Right cardiac atrium (tissue), 5 donors: ENCODE results near the gene ZNF575. TPM values are rescaled to one million over a fixed set of nuclear protein-coding genes. Genes with fewer than 3 reads are reported as not detected.

ENCODE experiments used
- ATAC-seq, 2 donors: fragments of 200-7000 bp; cut with Tn5 transposase; one replicate each; pipeline versions ENCODE4 v1.8.0 to v1.9.1; 2020; ENCODE audit warnings: moderate library complexity in 2 of 2, mild to moderate bottlenecking in 1 of 2
- DNase-seq, 3 donors: peaks; one replicate each; pipeline ENCODE4 v3.0.0-alpha.2; 2020
- H3K27ac ChIP-seq: one replicate; pipeline ENCODE4 v1.5.1; 2013; ENCODE audit warnings: mild to moderate bottlenecking, low read length, control low read depth, moderate library complexity
- H3K27me3 ChIP-seq: one replicate; pipeline ENCODE4 v1.6.1; 2013; ENCODE audit not compliant: control insufficient read depth, insufficient read depth
- H3K4me1 ChIP-seq: one replicate; pipeline ENCODE4 v1.6.1; 2013; ENCODE audit warnings: low read length; ENCODE audit not compliant: control insufficient read depth, insufficient read depth
- H3K4me3 ChIP-seq: one replicate; pipeline ENCODE4 v1.5.1; 2013; ENCODE audit warnings: low read length, control low read depth
- H3K9me3 ChIP-seq: one replicate; pipeline ENCODE4 v1.6.1; 2013; ENCODE audit warnings: low read length; ENCODE audit not compliant: control insufficient read depth
- WGBS: extraction: QIAGEN DNeasy Blood & Tissue Kit; methylation state at CpG from one replicate; pipeline ENCODE4 v1.1.7; 2013; 5-methylcytosine and 5-hydroxymethylcytosine counted together
- intact Hi-C, 4 donors: fragments of 100-400 bp; cut with DNase I; formaldehyde crosslinking; loops; one replicate each; pipeline versions ENCODE4 v1.11.0 to v1.14.0; 2022 to 2023
- polyA plus RNA-seq: library from polyadenylated mRNA; stranded (reverse); fragments of 200-250 nt; gene quantifications from one replicate; pipeline ENCODE4 v1.2.3, GENCODE V29; 2013
- total RNA-seq, 4 donors: library from RNA; stranded (reverse); fragmentation: NEBNext Ultra II Directional; extraction: Animal tissue kit (Norgen Biotek cat#: 25700); gene quantifications; one replicate each; pipeline ENCODE4 v1.2.1, GENCODE V29; 2021
- donor health status: healthy with polysubstance abuse.
- donor health status: DM: no; HTN: yes; CAD: no.
- donor health status: DM: no; HTN: no; CAD: no.
- donor health status: DM: no; HTN: yes; CAD: no; lungs with severe emphysema.
- donor health status: DM: yes; HTN: yes; CAD: no.

Gene ZNF575
- total and polyA plus RNA-seq, 5 donors: 0.97 to 3.2 (median 2.4) TPM

DNA sequence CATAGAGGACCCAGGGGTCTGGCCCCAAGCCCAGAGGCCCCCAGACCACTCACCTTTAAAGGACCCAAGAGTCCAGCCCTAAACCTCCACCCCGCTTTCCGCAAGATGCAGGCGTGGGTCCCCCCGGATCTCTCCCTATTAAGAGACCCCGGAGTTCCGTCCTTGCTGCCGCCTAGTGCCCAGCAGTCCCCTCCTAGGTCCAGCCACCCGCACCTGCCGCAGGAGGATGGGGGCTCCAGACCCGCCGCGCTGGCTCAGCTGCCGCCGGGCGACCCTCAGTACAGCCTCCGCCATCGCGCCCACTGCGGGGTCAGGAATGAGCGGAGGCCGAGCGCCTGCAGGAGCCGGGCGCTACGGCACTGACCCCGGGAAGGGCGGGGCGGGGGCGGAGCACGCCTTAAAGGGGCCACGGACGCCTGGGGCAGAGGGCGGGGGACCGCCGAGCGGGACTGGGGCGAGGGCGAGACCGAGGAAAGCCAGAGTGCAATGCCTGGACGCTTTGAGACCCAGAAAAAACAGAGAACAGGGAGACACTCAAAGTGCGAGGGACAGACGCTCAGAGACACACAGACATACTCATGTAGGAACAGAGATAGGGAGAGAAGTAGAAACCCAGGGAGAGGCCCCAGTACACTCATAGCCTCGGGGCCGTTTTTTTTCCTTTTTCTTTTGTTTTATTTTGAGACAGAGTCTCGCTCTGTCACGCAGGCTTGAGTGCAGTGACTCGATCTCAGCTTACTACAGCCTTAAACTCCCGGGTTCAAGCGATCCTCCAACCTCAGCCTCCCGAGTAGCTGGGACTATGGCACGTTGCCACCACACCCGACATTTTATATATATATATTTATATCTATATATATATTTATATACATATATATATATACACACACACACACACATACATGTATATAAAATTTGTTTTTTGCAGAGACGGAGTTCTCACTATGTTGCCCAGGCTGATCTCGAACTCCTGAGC is 5.8 kb upstream of the ZNF575 start, which contains the start of gene ETHE1:
Gene ETHE1 (minus strand): TSS at position 318 of the 976 bp plus-strand sequence. CDS start 24 bp downstream, at position 294.
- peak; percentile 83 to 95 (median 95) for DNase-seq
- Histone ChIP-seq H3K27ac (peak within 1 kb of the TSS; percentile 91), H3K4me3 (peak within 1 kb of the TSS; percentile 99), H3K9me3 (no peaks in the 10 kb centered on the region), H3K27me3 (no peaks in the 10 kb centered on the region), H3K4me1 (no peaks in the 10 kb centered on the region)
- ATAC-seq: peak; percentile 95 to 96
- intact Hi-C loops: no loop called here
- WGBS: 4% methylated on average over 54 of the region's 54 CpGs

DNA sequence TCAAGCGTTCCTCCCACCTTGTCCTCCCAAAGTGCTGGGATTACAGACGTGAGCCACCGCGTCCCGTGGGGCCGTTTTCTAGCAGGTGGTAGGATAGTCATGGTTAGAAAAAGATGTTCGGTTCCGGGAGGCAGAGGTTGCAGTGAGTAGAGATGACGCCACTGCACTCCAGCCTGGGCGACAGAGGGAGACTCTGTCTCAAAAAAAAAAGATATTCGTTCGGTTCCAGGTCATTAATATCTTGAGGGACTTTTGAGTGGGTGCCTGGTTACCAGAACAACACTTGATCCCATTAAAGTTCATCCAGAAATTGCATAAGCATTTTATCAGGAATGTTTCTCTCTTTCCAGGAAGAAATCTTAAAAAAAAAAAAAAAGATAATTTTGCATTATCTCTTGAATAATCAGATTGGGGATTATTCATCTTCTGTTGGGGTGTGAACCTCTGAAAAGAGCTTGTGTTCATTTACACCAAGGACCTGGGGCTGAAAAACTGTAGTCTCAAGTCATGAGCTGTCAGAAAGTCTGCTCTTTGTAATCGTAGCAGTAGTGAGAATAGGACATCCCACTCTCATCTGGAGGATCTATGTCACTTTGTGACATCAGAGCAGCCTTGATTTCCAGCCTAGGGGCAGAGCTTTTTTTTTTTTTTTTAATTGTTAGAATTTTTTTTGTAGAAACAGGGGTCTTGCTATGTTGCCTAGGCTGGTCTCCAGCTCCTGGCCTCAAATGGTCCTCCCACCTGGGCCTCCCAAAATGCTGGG is 4.9 kb upstream of the ZNF575 start:
- DNase-seq: peak; percentile 40 to 69 (median 59)
- peak overlapping the region; percentile 99 for H3K4me3 ChIP-seq
- no peak for ATAC-seq
- WGBS: 24% methylated on average over 13 of the region's 13 CpGs
- no peaks in the 10 kb centered on the region for H3K27me3 ChIP-seq
- no peaks in the 10 kb centered on the region for H3K4me1 ChIP-seq
- H3K27ac ChIP-seq: peak overlapping the region; percentile 48
- intact Hi-C loops: no loop called here
- no peaks in the 10 kb centered on the region for H3K9me3 ChIP-seq

DNA sequence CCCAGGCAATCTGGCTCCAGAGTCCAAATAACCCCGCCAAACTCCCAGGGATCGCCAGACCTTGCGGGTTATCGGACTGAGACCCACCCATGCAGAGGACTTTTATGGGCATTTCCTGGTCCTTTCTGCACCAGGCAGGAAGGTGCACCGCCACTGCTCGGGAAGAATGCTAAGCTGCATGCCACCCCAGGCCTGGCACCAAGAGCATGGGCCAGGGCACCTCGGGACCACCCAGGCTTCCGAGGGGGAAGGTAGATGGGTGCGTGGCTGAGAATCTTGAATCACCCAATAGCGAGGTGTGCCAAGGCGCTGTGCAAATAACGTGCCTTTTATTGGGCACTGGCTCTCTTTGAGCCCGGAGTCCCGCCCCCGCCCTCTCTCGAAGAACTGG is 422 bp upstream of the ZNF575 start:
- no peaks in the 10 kb centered on the region for H3K9me3 ChIP-seq
- no peaks in the 10 kb centered on the region for H3K27me3 ChIP-seq
- ATAC-seq: peak; percentile 0 to 2
- no peaks in the 10 kb centered on the region for H3K4me1 ChIP-seq
- intact Hi-C loops: no loop called here
- peak overlapping the region; percentile 22 for H3K4me3 ChIP-seq
- peak; percentile 57 to 86 (median 84) for DNase-seq
- peak overlapping the region; percentile 75 for H3K27ac ChIP-seq
- 1% methylated on average over 16 of the region's 16 CpGs for WGBS

DNA sequence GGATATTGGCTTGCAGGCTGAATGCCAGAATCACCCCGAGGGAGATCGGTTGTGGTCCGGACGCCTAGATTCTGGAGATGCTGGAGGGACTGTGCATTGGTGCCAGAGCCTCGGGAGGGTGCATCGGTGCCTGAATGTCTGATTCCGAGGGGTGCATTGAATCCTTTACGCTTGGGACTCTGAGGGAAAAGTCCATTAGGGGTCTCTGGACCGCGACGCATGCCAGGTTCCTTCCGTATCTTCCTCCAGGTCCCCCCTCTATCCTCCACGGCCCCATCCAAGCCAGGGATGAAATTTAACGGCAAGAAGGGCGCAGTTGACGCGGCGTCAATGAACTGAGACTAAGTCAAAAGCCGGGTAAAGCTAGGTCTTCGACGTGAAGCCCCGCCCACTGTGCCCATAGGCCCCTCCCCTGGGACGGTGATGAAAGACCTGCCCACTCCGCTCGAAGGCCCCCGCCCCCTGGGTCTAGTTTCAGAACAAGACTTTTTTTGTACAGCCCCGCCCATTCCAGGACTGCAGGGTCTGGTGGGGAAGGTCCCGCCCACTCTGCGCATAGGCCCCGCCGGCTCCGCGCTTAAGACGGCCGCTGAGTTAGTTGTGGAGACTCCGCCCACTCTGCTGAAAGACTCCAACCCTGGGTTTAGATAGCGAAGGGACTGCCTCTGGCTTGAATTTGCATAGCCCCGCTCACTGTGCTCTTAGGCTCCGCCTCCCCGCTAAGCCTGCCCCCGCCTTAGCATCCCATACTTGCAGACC is 737 bp downstream of the ZNF575 start:
- under 1% methylated on average over 41 of the region's 41 CpGs for WGBS
- Histone ChIP-seq H3K27ac (peak overlapping the region; percentile 75), H3K9me3 (no peaks in the 10 kb centered on the region), H3K27me3 (no peaks in the 10 kb centered on the region), H3K4me1 (no peaks in the 10 kb centered on the region), H3K4me3 (peak overlapping the region; percentile 22)
- peak; percentile 99 for DNase-seq
- intact Hi-C loops: no loop called here
- peak; percentile 93 to 94 for ATAC-seq

DNA sequence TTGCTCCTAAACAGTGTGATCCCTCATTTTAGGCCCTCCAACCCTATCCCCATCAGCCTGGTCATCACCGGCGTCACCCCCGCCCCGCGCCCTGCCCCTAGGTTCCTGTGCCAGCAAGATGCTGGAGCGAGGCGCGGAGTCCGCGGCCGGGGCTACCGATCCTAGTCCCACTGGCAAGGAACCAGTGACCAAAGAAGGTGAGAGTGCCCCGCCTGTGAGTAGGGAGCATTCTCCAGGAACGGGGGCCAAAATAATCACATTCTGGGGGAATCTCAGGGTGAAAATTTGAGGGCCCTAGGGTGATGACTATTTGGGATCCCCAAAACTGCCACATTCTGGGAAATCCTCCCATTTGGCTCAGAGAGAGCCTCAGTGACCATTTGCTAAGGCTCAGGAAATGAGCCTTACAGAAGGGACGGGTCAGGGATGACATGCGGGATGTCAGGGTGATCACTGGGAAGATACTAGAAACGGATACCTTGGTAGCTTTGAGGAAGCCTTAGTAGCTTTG is 1.4 kb downstream of the ZNF575 start:
- no peak for DNase-seq

DNA sequence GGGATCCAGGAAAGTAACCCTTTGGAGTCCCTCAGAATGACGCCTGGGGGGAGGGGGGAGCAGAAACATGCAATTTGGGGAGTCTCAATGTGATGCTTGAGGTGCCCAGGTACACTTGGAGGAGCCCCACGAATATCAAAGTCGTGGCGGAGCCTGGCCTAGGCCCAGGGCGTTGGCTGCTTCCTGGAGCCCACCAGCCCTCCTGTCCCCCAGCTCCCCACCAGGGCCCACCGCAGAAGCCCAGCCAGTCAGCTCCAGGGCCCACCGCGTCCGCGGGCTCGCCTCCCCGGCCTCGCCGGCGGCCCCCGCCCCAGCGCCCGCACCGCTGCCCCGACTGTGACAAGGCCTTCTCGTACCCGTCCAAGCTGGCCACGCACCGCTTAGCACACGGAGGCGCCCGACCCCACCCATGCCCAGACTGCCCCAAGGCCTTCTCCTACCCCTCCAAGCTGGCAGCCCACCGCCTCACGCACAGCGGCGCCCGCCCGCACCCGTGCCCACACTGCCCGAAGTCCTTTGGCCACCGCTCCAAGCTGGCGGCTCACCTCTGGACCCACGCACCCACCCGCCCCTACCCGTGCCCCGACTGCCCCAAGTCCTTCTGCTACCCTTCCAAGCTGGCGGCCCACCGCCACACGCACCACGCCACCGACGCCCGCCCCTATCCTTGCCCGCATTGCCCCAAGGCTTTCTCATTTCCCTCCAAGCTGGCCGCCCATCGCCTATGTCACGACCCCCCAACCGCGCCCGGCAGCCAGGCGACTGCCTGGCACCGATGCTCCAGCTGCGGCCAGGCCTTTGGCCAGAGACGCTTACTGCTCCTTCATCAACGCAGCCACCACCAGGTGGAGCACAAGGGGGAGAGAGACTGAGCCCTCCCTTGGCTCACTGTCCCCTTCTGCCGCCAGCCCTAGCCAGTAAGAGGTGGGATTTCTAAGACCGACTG is 2.1 kb downstream of the ZNF575 start:
- ATAC-seq (peak; percentile 1 to 13), DNase-seq (peak; percentile 80 to 90 (median 88))
- Histone ChIP-seq H3K9me3 (no peaks in the 10 kb centered on the region), H3K27me3 (no peaks in the 10 kb centered on the region), H3K4me1 (no peaks in the 10 kb centered on the region), H3K4me3 (no peak overlapping the region), H3K27ac (no peak overlapping the region)
- intact Hi-C loops: loop anchor here in 2 of 4 donors (5.0 kb wide), 2 partner anchors 117 to 122 kb away; no protein-coding TSS in a partner anchor
- 57% methylated on average over 62 of the region's 62 CpGs for WGBS

More for the DNA sequence above, 1.4 kb downstream of the ZNF575 start:
- Histone ChIP-seq H3K27me3 (no peaks in the 10 kb centered on the region), H3K4me3 (no peak overlapping the region), H3K27ac (peak overlapping the region; percentile 1), H3K4me1 (no peaks in the 10 kb centered on the region), H3K9me3 (no peaks in the 10 kb centered on the region)
- WGBS: 11% methylated on average over 17 of the region's 17 CpGs
- intact Hi-C loops: no loop called here
- no peak for ATAC-seq

DNA sequence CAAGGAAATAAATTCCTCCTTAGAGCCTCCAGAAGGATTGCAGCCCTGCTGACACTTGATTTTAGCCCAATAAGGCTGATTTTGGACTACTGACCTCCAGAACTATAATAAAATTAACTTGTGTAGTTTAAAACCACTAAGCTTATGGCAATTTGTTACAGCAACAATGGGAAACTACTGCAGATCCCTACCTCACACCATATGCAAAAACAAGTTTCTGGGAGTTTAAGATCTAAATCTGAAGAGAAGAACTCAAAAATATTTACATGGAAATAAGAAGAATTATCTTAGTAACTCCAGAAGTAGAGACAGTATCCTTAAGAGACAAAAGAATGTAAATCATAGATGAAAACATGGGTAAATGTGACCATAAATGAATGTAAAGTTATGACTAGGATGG is 5.9 kb downstream of the ZNF575 start:
- ATAC-seq (no peak), DNase-seq (no peak)
- Histone ChIP-seq H3K4me3 (no peak overlapping the region), H3K9me3 (no peaks in the 10 kb centered on the region), H3K27me3 (no peaks in the 10 kb centered on the region), H3K27ac (no peak overlapping the region), H3K4me1 (no peaks in the 10 kb centered on the region)
- intact Hi-C loops: loop anchor here in 2 of 4 donors (5.0 kb wide), 2 partner anchors 113 to 118 kb away; no protein-coding TSS in a partner anchor

DNA sequence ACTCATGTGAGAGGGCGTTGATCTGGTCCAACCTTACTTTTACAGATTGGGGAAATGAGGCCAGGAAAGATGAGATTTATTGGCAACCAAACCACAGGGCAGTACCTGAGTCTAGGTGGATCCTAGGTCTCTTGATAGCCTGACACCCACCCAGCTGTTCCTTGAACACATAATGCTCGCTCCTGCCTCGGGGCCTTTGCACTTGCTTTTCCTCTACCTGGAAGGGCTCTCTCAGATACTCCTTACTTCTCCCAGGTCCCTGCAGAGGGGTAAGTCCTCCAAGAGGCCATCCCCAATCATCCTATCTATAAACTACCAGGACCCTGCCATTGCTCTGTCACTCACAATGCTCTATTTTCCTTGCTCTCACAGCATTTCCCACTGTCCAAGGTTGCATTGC is 7.4 kb downstream of the ZNF575 start:
- no peak overlapping the region for H3K27ac ChIP-seq
- no peaks in the 10 kb centered on the region for H3K9me3 ChIP-seq
- H3K4me3 ChIP-seq: no peak overlapping the region
- intact Hi-C loops: no loop called here
- WGBS: 97% methylated on average over 3 of the region's 3 CpGs
- no peak for DNase-seq
- no peak for ATAC-seq
- H3K4me1 ChIP-seq: no peaks in the 10 kb centered on the region
- no peaks in the 10 kb centered on the region for H3K27me3 ChIP-seq

DNA sequence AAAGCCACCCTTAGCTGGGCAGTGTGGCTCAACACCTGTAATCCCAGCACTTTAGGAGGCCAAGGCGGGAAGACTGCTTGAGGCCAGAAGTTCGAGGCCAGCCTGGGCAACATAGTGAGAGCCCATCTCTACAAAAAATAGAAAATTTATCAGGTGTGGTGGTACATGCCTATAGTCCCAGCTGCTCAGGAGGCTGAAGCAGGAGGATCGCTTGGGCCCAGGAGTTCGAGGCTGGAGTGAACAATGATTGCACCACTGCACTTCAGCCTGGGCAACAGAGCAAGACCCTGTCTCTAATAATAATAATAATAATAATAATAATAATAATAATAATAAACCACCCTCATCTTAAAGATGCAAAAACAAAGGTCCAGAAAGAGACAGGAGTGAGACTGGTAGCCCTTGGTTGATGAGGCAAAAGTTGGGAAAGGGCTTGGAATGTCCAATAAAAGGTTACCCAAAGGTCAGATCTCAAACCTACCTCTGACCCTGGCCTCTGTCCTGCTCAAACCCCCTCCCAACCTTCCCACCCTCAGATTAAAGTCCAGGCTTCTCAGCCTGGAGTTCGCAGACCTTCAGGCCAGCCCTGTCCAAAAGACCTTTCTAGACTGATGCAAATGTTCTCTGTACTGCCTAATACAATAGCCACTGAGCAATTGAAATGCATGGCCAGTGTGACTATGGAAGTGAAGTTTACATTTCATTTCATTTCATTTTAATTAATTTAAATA is 9.1 kb downstream of the ZNF575 start:
- no peak for DNase-seq
- Histone ChIP-seq H3K27me3 (no peaks in the 10 kb centered on the region), H3K4me1 (no peaks in the 10 kb centered on the region), H3K9me3 (no peaks in the 10 kb centered on the region), H3K27ac (no peak overlapping the region), H3K4me3 (no peak overlapping the region)
- ATAC-seq: no peak
- WGBS: 98% methylated on average over 5 of the region's 5 CpGs
- intact Hi-C loops: no loop called here
